Superior temporal gyrus (tissue), 1 donor: Measurements from ENCODE around the gene SERPINB1.

Source experiments
- DNase-seq: peaks from one replicate; pipeline ENCODE4 v3.0.0-alpha.2; 2016; ENCODE audit errors: extremely low spot score

Gene SERPINB1

DNA sequence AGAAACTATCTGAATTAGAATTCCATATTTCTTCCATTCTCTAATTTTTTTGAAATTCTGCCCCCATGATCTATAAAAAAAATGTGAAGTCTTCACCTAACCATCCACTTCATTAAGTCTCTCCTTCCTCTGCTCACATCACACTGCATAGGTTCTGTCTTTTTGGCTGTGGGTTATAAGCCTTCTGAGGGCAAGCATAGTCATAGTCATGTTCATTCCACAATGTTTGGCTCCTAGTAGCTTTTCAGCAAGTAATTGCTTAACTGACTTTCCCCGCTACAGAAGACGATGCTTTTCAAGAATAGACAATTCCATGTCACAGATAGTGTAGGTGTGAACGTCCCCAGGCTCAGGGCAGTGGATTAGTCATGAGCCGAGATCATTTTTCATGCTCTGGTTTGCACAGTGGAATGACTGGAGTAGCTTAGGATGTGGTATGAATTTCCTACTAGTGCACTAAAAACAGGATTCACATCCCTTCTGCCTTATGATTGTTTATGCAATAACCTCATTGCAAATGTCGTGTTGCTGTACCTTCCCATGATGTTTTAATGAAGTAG is 47.4 kb downstream of the SERPINB1 start:
- DNase-seq = no peak

DNA sequence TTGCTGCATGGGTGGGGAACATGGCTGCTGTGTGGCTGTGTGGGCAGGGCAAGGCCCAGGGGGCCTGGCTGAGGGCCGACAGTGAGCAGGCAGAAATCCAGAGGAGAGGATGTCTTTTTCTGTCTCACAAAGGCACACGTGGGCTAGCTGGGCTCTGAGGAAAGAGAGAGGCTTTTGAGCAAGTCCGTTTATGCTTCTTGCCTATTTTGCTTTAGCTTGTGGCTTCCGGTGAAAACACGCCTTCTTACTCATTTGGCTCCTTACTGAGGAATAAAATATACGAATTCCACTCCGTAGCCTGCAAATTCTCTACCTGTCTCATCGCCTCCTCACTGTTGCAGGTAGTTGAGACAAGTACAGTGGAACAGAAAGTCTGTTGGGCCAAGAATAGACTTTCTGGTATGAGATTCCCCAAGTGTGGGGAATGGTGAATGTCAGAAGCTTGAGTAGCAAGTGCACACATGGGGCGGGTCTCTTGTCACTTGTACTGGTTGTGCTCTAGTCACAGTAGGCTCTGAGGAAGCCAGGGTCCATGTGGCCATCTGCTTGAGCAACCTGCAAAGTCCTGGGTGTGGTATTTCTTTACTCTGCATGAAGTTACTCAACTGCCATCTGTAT is 48.0 kb downstream of the SERPINB1 start:
- no peak for DNase-seq

DNA sequence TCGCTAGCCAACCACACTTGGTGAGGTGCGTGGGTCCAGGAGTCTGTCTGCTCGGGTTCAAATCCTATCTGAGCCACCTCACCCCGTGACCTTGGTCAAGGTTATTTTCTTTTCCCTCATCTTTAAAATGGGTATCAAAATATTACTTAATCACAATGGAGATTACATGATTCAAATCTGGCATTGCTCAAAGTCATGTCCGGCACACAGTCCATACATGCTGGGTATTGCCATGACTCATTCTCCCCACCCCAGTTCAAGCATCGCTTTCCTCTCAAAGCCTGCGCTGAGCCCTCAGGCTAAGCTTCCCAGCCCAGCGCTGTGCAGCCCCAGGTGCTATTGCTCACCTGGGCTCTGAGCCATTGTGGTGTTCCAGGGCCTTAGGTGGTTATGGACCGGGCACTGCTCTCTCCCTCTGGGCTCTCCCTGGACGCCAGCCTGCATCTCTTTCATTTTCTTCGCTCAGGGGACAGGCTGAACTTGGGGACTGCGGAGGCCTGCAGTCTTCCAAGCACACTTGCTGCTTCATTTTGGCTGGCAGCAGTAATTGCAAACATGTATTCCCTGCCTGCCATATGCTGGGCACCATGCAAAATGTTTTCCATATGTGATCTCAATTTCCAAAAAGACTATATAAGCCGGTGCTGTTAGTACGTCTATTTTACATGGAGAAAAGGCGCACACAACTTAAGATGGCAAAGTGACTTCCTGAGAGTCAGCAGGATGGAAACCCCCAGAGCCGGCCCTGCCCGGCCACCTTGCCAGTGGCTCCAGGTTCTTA is 49.1 kb downstream of the SERPINB1 start:
- DNase-seq = no peak

DNA sequence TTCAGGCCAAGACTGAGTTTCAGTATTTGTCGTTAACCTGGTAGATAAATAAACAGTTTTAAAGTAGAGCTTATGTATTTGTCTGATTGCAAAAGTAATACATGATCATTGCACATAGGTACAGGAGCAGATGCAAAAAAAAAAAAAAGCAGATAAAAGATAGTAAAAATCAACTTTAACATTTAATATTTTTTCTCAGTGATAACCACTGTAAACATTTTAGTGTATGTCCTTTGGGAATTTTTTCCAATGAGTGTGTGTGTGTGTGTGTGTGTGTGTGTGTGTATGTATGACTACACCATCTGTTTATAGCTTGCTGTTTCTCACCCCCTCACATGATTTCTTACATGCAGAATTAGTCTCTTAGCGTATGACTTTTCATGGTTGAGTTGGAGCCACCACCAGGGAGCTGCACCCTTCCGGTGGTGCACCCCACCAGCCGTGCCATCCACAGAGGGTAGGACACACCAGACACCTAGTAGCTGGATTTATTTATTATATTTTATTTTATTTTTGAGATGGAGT is 50.2 kb downstream of the SERPINB1 start:
- no peak for DNase-seq

DNA sequence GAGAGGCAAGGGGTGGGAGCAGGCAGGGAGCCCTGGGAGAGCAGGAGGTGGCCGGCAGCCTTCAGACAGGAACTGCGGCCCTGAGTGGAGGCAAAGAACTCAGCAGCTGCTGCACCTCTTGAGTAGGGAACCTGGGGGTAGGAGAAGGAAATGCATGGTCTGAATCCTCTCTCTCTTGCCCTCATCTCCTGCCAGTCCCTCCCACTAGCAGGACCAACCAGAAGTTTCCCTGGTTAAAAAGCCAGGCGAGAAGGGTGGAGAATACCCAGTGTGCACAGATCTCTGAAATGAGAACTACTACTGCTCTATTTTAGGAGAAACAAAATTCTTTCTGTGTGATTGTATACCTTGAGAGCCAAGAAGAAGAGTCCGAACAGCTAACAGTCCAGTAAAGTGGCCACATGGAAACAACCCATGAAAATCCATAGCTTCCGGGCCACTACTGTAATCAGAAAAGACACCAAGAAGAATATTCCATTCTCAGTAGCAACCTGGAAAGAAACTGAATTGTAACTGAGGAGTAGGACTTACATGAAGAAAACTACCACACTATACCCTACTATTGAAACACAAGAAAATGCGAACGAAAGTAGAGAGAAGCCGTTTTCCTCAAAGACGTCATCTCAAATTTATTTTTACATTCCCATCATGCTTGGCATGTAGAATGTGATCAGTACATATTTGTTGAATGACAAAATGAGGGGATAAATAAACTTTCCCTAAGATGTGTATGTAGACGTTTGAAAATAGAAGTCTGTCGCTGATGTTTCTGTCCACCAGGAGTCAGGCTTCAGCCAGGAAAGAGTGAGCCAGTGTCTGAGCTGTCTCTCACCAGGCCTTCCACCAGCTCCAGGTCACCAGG is 50.8 kb downstream of the SERPINB1 start:
- DNase-seq = peak; percentile 92

DNA sequence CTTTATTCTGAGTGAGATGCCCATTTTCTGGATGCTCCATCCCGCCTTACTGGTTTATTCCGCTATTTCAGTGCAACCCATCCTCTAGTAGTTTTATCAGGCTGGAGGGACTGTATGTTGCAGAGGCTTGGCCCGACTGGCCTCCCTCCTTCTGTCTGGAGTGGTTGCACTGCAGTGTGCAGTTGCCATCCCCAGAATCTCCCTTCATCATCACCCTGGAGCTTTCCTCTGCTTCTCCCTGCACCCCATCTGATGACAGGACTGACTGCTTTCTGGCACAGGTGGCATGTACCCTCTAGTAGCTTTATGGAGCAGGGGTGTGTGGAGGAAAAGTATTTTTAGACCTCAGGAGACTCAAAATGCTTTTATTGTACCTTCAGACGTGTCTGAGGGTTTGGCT is 55.4 kb downstream of the SERPINB1 start:
- DNase-seq = no peak

DNA sequence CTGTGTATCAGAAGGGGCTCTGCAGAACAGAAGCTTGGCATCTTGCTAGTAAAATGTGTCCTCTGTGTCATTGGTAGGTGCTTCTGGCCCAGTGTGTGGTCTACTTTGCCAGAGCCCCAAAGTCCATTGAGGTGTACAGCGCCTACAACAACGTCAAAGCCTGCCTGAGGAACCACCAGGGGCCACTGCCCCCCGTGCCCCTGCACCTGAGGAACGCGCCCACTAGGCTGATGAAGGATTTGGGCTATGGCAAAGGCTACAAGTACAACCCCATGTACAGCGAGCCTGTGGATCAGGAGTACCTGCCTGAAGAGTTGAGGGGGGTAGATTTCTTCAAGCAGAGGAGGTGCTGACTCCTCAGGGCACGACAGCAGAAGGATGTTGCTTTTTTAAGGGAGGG is 56.7 kb downstream of the SERPINB1 start:
- no peak for DNase-seq

DNA sequence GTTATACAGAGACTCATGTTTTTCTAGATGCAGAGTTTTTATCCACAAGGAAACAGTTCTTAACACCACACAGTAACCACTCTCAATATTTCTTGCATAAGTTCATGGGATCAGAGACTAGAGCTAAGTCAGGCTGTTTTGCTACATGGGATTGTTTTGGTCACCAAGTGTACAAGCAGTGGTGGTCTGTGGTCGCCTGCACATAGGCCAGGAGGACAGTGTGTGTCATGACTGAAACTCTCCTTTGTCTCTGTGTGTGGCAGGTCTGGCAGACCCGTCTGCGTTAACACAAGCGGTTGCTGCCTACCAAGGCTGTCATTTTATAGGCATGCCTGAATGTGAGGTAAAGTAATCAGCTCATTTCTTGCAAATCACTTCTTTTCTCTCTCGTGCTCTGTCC is 57.6 kb downstream of the SERPINB1 start:
- no peak for DNase-seq

DNA sequence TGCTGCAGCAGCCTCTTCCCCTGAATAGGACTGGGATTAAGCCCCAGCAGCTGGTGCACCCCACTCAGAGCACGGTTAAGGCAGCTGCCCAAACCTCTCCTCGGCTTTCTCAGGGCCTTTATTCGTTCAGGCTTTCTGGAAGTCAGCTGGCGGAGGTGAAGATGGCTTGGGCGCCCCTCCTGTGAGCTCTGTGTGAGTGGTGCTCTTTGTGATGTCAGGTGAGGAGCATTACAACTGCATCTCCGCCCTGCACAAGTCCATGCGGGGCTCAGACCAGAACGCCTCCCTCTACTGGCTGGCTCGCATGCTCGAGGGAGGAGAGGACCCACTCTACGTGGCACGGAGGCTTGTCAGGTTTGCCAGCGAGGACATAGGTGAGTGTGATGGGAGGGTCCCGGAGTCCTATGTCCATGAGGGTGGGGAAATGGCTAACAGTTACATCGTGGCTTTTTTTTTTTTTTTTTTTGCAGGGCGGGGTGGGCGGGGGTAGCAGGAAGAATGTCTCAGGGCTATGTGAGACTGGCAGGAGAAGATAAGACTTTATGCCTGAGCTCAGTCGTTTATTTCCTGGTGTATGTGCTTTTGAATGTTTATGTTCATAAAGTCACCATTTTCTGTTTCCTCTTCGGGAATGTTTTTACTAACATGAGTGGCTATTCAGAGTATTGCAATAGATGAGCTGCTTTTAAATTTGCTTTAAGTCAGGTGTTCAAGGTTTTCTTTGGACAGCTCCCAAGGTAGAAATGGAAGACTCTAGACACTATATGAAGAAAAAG is 58.3 kb downstream of the SERPINB1 start:
- no peak for DNase-seq

DNA sequence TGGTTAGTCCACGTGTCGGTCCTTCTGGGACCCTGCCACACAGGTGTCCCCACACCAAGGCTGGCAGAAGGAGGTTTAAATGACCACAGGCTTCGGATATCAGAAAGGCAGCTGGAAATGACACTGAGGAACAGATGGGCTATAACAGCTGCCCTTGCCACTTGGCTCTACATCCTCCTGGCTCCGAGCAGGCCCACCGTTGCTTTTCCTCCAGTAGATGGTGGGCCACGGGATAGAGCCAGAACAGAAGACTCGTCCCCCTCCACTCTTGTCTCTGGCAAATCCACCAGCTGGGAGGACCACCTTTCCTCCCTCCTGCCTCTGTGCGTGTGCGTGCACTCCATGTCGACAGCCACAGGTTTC is 58.9 kb downstream of the SERPINB1 start:
- DNase-seq = no peak

DNA sequence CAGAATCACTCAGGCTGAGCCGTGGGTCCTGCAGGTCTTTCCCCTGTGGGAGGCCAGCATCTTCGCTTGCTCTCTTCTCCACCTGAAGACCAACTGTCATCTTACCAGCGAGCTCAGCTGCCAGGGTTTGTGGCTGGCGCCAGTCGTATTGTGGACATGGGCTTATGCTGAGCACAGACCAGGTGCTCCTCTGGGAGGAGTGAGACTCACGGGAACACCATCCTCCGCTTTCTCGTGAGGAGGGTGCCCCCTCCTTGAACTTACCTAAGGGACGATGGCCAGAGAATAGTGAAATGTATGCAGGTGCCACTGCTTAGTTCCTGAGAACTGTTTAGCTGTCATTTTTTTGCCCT is 59.3 kb downstream of the SERPINB1 start:
- DNase-seq = no peak
